Ovary (tissue), 9 donors: ENCODE results near the gene FBXO36. TPM values are rescaled to one million over a fixed set of nuclear protein-coding genes. Genes with fewer than 3 reads are reported as not detected.

ENCODE experiments used
- DNase-seq, 5 donors: peaks; one replicate each; pipeline ENCODE4 v3.0.0-alpha.2; 2019 to 2020
- H3K27ac ChIP-seq, 2 donors: fragments of 200-600 bp; one replicate each; pipeline versions ENCODE4 v1.5.1 to v1.8.0; 2019 to 2022
- H3K27me3 ChIP-seq: fragments of 200-600 bp; one replicate; pipeline ENCODE4 v1.8.0; 2022
- H3K36me3 ChIP-seq: fragments of 200-600 bp; sonication (generic); one replicate; pipeline ENCODE4 v1.5.1; 2019
- H3K4me1 ChIP-seq: one replicate; pipeline ENCODE4 v1.8.1; 2013; ENCODE audit warnings: mild to moderate bottlenecking, moderate library complexity; ENCODE audit not compliant: insufficient read depth
- H3K4me3 ChIP-seq: fragments of 200-600 bp; sonication (generic); one replicate; pipeline ENCODE4 v1.5.1; 2017
- H3K9me3 ChIP-seq, 2 donors: fragments of 200-600 bp in 1 of 2; sonication (generic) in 1 of 2; one replicate each; pipeline versions ENCODE4 v1.5.1 to v1.8.1; 2013 to 2019; ENCODE audit warnings: mild to moderate bottlenecking in 1 of 2, moderate library complexity in 1 of 2
- EP300 ChIP-seq: sonication (generic); formaldehyde crosslinking; IDR thresholded peaks from one replicate; pipeline ENCODE4 v1.6.1; 2017; ENCODE audit warnings: antibody characterized with exemption
- POLR2A ChIP-seq: fragments of 450-650 bp; IDR thresholded peaks from one replicate; pipeline ENCODE4 v1.6.1; 2017; ENCODE audit warnings: antibody characterized with exemption, mild to moderate bottlenecking, moderate library complexity
- WGBS, 3 donors: extraction: QIAGEN DNeasy Blood & Tissue Kit in 1 of 3; methylation state at CpG; one replicate each; pipeline versions ENCODE4 v1.1.5 to v1.1.7; 2013 to 2017; 5-methylcytosine and 5-hydroxymethylcytosine counted together
- intact Hi-C, 4 donors: fragments of 100-400 bp; cut with DNase I; formaldehyde crosslinking; loops; one replicate each; pipeline versions ENCODE4 v1.11.0 to v1.15.1; 2022 to 2023
- polyA plus RNA-seq, 2 donors: library from polyadenylated mRNA; stranded (reverse); fragments of 200-250 nt in 1 of 2; fragments of 350-450 nt in 1 of 2; fragmentation: Illumina TruSeq in 1 of 2; extraction: RNeasy Lipid Tissue Mini Kit (QIAGEN cat#74804) in 1 of 2; gene quantifications; one replicate each; pipeline ENCODE4 v1.2.3, GENCODE V29; 2013 to 2014
- total RNA-seq, 7 donors: library from RNA; depleted of rRNA in 2 of 7; stranded (reverse); fragments of >200 nt in 2 of 7; fragmentation: NEBNext Ultra II Directional in 3 of 7; extraction: Animal tissue kit (Norgen Biotek cat#: 25700) in 3 of 7; gene quantifications; one replicate each; pipeline versions ENCODE4 v1.1.0 to v1.2.4, GENCODE V29; 2016 to 2023
- TF ChIP-seq, protein P1 (sequence below), 3 donors: fragments of 450-650 bp in 2 of 3; fragments of 200-600 bp in 1 of 3; IDR thresholded peaks; one replicate each; pipeline versions ENCODE4 v1.5.1 to v1.8.0; 2016 to 2022; ENCODE audit warnings: antibody characterized with exemption in 3 of 3, mild to moderate bottlenecking in 1 of 3
- donor health status: DM: no; HTN: no; CAD: no; lungs with moderate emphysema.
- donor health status: DM: no; HTN: no; CAD: no.
- donor health status: Bipolar disorder and iron deficiency.
- donor health status: DM: yes; HTN: yes; CAD: no.
- donor health status: DM: no; HTN: no; CAD: no.
- donor health status: DM: yes; HTN: yes; CAD: no.

FBXO36 gene
- total and polyA plus RNA-seq, 9 donors, result 1.5 to 8.4 (median 3.7) TPM

DNA sequence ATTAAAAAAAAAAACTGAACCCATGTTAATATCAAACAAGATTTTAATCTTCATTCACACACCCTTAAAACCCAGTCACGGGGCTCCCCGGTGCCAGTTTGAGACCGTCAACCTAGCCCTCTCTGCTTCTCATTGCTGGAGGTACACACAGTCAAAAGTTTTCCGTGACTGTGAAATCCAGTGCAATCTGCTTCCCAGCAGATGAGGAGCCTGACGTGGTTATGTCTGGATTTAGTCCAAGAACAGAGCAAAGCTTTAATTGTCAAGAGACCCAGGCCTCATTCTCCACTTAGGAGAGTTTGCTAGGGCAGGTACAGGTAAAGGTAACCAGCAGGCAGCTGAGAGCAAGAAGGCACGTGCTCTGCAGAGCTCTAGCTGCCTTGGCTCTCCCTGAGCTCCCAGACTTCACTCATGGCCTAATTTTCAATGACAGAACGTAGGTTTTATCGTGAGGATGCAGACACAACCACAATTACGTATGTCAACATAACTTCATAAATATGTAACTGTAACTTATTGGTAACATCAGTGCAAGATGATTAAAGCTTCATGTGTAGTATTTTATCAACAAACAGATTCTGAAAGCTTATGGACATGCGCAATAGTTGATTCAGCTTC is 90.1 kb downstream of the FBXO36 start:
- intact Hi-C loops, result loop anchor here in 1 of 4 donors (10.0 kb wide), 1 partner anchor 52 kb away; the partner anchor contains the start of gene SLC16A14
- WGBS, 3 donors, result 54 to 76% (median 65%) methylated on average over 10 of the region's 10 CpGs
- Histone ChIP-seq H3K27me3 (no peaks in the 10 kb centered on the region), H3K4me1 (peaks cover 10% of the 10 kb centered on the region), H3K36me3 (no peaks in the 10 kb centered on the region), H3K27ac (no peak overlapping the region), H3K4me3 (no peak overlapping the region), H3K9me3 (no peaks in the 10 kb centered on the region)
- no peak for DNase-seq
- TF ChIP-seq POLR2A (no peak), EP300 (no peak)
- TF ChIP-seq, protein P1, sequence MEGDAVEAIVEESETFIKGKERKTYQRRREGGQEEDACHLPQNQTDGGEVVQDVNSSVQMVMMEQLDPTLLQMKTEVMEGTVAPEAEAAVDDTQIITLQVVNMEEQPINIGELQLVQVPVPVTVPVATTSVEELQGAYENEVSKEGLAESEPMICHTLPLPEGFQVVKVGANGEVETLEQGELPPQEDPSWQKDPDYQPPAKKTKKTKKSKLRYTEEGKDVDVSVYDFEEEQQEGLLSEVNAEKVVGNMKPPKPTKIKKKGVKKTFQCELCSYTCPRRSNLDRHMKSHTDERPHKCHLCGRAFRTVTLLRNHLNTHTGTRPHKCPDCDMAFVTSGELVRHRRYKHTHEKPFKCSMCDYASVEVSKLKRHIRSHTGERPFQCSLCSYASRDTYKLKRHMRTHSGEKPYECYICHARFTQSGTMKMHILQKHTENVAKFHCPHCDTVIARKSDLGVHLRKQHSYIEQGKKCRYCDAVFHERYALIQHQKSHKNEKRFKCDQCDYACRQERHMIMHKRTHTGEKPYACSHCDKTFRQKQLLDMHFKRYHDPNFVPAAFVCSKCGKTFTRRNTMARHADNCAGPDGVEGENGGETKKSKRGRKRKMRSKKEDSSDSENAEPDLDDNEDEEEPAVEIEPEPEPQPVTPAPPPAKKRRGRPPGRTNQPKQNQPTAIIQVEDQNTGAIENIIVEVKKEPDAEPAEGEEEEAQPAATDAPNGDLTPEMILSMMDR (IDR thresholded peaks at IDR 0.05), result no peak

DNA sequence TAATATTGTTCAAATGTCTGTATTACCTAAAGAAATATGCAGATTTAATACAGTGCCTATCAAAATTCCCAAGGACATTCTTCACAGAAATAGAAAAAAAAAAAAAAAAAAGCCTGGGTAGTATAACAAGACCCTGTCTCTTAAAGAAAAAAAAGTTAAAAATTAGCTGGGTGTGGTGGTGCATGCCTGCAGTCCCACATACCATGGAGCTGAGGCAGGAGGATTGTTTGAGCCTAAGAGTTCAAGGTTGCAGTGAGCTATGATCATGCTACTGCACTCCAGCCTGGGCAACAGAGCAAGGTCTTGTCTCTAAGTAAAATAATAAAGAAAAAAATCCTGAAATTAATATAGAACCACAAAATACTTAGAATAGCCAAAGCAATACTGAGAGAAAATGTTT is 94.5 kb downstream of the FBXO36 start:
- Histone ChIP-seq H3K9me3 (no peaks in the 10 kb centered on the region), H3K27ac (no peak overlapping the region), H3K27me3 (no peaks in the 10 kb centered on the region), H3K4me3 (no peak overlapping the region), H3K36me3 (no peaks in the 10 kb centered on the region), H3K4me1 (no peaks in the 10 kb centered on the region)
- intact Hi-C loops, result loop anchor here in 1 of 4 donors (10.0 kb wide), 1 partner anchor 48 kb away; the partner anchor contains the start of gene SLC16A14
- DNase-seq, result no peak
- TF ChIP-seq POLR2A, result no peak
- TF ChIP-seq, protein P1 (IDR thresholded peaks at IDR 0.05), result no peak
- no peak for TF ChIP-seq EP300

DNA sequence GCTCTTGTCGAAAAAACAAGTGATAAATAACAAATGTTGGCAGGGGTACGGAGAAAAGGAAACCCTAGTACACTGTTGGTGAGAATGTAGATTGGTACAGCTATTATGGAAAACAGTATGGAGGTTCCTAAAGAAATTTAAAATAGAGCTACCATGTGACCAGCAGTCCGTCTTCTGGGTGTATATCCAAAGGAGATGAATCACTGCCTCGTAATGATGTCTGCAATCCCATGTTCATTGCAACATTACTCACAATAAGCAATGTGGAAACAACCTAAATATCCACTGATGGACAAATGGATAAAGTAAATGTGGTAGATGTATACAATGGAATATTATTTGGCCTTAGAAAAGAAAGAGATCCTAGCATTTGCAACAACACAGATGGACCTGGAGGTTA is 95.8 kb downstream of the FBXO36 start:
- Histone ChIP-seq H3K36me3 (no peaks in the 10 kb centered on the region), H3K27me3 (no peaks in the 10 kb centered on the region), H3K4me1 (no peaks in the 10 kb centered on the region), H3K9me3 (no peaks in the 10 kb centered on the region), H3K27ac (no peak overlapping the region), H3K4me3 (no peak overlapping the region)
- WGBS, 3 donors, result 93 to 95% (median 94%) methylated on average over 4 of the region's 4 CpGs
- intact Hi-C loops, result loop anchor here in 1 of 4 donors (10.0 kb wide), 1 partner anchor 47 kb away; the partner anchor contains the start of gene SLC16A14
- no peak for DNase-seq
- TF ChIP-seq, protein P1 (IDR thresholded peaks at IDR 0.05), result no peak
- no peak for TF ChIP-seq POLR2A
- no peak for TF ChIP-seq EP300

DNA sequence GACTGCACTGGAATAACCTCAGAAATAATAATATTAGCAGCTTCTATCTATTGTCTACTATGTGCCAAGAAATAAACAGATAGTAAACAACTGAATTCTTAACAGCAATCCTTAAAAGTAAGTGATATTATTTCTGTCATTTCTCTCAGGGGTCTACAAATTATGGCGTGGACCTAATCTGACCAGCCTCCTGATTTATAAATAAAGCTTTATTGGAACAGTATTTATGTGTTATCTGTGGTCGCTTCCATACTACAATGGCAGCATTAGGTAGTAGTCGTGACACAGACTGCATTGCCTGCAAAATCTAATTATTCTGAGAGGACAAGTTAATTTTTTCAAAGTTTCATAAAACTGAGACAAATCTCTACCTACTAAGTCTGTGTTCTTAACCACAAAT is 97.4 kb downstream of the FBXO36 start:
- WGBS, 3 donors, result 84 to 93% (median 85%) methylated on average over 3 of the region's 3 CpGs
- intact Hi-C loops, result loop anchor here in 1 of 4 donors (10.0 kb wide), 1 partner anchor 45 kb away; the partner anchor contains the start of gene SLC16A14
- Histone ChIP-seq H3K4me3 (no peak overlapping the region), H3K36me3 (no peaks in the 10 kb centered on the region), H3K9me3 (no peaks in the 10 kb centered on the region), H3K27me3 (no peaks in the 10 kb centered on the region), H3K27ac (no peak overlapping the region), H3K4me1 (no peaks in the 10 kb centered on the region)
- DNase-seq, result no peak
- no peak for TF ChIP-seq POLR2A
- no peak for TF ChIP-seq EP300
- TF ChIP-seq, protein P1 (IDR thresholded peaks at IDR 0.05), result no peak
